Mesothelial cell of epicardium (in vitro differentiated cells): ENCODE measurements around the gene STPG4. TPM values are rescaled to one million over a fixed set of nuclear protein-coding genes. Genes with fewer than 3 reads are reported as not detected.

Source experiments
- DNase-seq, 2 experiments: peaks; one replicate each; pipeline ENCODE4 v3.0.0; 2021; ENCODE audit warnings: low spot score in 2 of 2; ENCODE audit not compliant: unreplicated experiment in 2 of 2
- H3K27ac Mint-ChIP-seq: 2 replicates; pipeline ENCODE4 v1.8.0; 2021; ENCODE audit warnings: mixed read lengths
- H3K27me3 Mint-ChIP-seq: 2 replicates; pipeline ENCODE4 v1.8.0; 2021; ENCODE audit warnings: low read depth, mixed read lengths
- H3K36me3 Mint-ChIP-seq: 2 replicates; pipeline ENCODE4 v1.8.0; 2021; ENCODE audit warnings: mixed read lengths
- H3K4me1 Mint-ChIP-seq: 2 replicates; pipeline ENCODE4 v1.8.0; 2021; ENCODE audit warnings: mixed read lengths
- H3K4me3 Mint-ChIP-seq: 2 replicates; pipeline ENCODE4 v1.8.0; 2021; ENCODE audit warnings: mild to moderate bottlenecking, moderate library complexity, mixed read lengths
- H3K9me3 Mint-ChIP-seq: 2 replicates; pipeline ENCODE4 v1.8.0; 2021; ENCODE audit warnings: mixed read lengths
- total RNA-seq: library from RNA; stranded (reverse); gene quantifications from 3 replicates; pipeline ENCODE4 v1.2.1, GENCODE V29; 2021
- TF ChIP-seq, protein P1 (sequence below): fragments of 200-600 bp; sonication (generic); IDR thresholded peaks from one replicate; pipeline ENCODE4 v1.5.0; 2021; ENCODE audit warnings: antibody characterized with exemption; ENCODE audit not compliant: unreplicated experiment

The STPG4 gene
- total RNA-seq, 1 donor from 2014 or later = not detected

DNA sequence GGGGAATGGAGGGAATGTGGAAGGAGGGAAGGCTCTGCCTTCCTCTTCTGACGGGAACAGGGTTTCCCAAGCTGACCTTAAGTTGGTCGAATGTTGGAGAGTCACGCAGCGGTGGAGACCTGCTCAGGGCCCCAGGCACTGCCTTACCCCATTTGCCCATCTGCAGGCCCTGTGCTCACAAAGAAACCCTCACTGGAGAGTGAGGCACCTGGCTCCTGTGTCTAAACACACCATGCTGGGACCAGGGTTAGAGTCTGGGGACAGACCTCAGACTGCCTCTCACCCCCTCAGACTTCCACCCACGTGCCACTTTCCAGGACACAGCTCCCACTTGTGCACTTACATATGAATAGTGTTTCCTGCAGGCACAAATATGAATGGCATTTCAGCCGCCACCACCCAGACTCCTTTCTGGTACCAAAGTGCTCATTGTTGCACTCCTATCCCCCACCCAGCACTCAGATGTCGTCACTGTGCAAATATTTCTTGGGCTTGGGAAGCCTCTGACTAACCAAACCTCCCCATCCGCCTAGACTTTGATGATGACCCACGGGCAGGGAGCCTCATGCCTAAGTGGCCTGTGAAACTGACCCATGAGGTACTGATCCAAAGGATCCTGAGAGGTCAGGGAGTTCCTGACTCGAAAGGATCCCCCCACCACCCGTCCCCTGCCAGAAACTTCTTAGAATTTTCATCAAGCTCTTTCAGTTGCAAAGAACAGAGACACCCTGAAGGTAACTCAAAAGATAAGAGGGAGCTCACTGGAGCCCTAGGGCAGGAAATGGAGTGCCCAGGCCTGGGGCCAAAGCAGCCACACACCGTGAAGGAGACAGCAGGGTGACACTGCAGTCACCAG is 78.3 kb downstream of the STPG4 start:
- H3K36me3 Mint-ChIP-seq = peaks cover 4% of the 10 kb centered on the region
- H3K27me3 Mint-ChIP-seq = no peaks in the 10 kb centered on the region
- no peak overlapping the region for H3K4me3 Mint-ChIP-seq
- peaks cover 26% of the 10 kb centered on the region for H3K4me1 Mint-ChIP-seq
- H3K27ac Mint-ChIP-seq = peak overlapping the region; percentile 73
- H3K9me3 Mint-ChIP-seq = no peaks in the 10 kb centered on the region
- TF ChIP-seq, protein P1, sequence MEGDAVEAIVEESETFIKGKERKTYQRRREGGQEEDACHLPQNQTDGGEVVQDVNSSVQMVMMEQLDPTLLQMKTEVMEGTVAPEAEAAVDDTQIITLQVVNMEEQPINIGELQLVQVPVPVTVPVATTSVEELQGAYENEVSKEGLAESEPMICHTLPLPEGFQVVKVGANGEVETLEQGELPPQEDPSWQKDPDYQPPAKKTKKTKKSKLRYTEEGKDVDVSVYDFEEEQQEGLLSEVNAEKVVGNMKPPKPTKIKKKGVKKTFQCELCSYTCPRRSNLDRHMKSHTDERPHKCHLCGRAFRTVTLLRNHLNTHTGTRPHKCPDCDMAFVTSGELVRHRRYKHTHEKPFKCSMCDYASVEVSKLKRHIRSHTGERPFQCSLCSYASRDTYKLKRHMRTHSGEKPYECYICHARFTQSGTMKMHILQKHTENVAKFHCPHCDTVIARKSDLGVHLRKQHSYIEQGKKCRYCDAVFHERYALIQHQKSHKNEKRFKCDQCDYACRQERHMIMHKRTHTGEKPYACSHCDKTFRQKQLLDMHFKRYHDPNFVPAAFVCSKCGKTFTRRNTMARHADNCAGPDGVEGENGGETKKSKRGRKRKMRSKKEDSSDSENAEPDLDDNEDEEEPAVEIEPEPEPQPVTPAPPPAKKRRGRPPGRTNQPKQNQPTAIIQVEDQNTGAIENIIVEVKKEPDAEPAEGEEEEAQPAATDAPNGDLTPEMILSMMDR = no peak
- no peak for DNase-seq

DNA sequence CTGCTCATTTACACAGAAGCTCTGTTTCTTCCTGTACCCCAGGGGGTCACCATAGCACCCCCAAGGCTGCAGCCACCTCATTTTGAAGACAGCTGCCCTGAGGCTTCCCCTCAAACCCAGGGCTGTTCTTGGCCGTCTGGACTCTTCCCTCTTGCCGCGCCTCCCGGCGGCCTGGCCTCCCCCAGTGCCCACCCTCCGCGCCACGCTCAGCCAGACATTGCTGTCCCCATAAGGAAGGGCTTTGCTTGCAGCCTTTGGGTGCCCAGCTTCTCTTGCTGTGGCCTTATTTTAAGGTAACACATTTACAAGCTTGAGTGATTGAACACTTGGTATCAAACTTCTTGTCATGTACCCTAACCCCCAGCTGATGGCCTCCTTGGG is 79.0 kb downstream of the STPG4 start:
- H3K4me3 Mint-ChIP-seq = no peak overlapping the region
- peaks cover 31% of the 10 kb centered on the region for H3K4me1 Mint-ChIP-seq
- TF ChIP-seq, protein P1 = no peak
- no peaks in the 10 kb centered on the region for H3K27me3 Mint-ChIP-seq
- H3K27ac Mint-ChIP-seq = peak overlapping the region; percentile 73
- H3K36me3 Mint-ChIP-seq = peaks cover 9% of the 10 kb centered on the region
- no peak for DNase-seq
- H3K9me3 Mint-ChIP-seq = no peaks in the 10 kb centered on the region

GRCh38 chr2:47075361-47076125 is 79.6 kb downstream of the STPG4 start:
- H3K4me3 Mint-ChIP-seq = no peak overlapping the region
- H3K4me1 Mint-ChIP-seq = peaks cover 31% of the 10 kb centered on the region
- peak overlapping the region; percentile 73 for H3K27ac Mint-ChIP-seq
- TF ChIP-seq, protein P1 = no peak
- H3K36me3 Mint-ChIP-seq = peaks cover 9% of the 10 kb centered on the region
- DNase-seq = no peak
- no peaks in the 10 kb centered on the region for H3K27me3 Mint-ChIP-seq
- no peaks in the 10 kb centered on the region for H3K9me3 Mint-ChIP-seq

DNA sequence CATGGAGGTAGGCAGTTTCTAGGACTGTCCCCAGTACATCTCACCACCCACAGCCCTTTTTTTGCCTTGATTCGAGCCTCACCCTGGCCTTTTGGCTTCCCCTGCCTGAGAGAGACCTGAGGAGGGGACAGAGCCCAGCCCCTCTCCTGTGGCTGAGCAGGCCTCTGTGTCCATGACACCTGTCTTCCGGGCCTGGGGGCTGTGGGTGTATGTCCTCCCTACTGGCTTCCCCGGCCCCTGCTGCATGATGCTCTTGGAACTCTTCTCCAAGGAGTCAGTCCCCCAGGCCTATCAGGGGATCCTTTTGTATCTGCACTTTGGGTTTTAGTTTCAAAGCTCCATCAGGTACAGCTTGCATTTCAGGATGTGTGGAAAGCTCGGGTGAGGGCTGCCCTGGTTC is 80.4 kb downstream of the STPG4 start:
- H3K36me3 Mint-ChIP-seq = peaks cover 9% of the 10 kb centered on the region
- H3K27ac Mint-ChIP-seq = peak overlapping the region; percentile 56
- H3K4me1 Mint-ChIP-seq = peaks cover 36% of the 10 kb centered on the region
- H3K4me3 Mint-ChIP-seq = no peak overlapping the region
- H3K27me3 Mint-ChIP-seq = no peaks in the 10 kb centered on the region
- TF ChIP-seq, protein P1 = no peak
- no peaks in the 10 kb centered on the region for H3K9me3 Mint-ChIP-seq
- no peak for DNase-seq

- Mint-ChIP-seq H3K9me3 (no peaks in the 10 kb centered on the region), H3K4me3 (no peak overlapping the region), H3K4me1 (peaks cover 43% of the 10 kb centered on the region), H3K27me3 (no peaks in the 10 kb centered on the region), H3K36me3 (peaks cover 9% of the 10 kb centered on the region), H3K27ac (no peak overlapping the region)
- TF ChIP-seq, protein P1 = no peak
- DNase-seq = no peak
Observed at GRCh38 chr2:47073641-47074040, 81.5 kb downstream of the STPG4 start.
